ENCODE results near the gene CTNNAL1. TPM values are rescaled to one million over a fixed set of nuclear protein-coding genes. Genes with fewer than 3 reads are reported as not detected.

CTNNAL1 gene
- total RNA-seq, 2 experiments from 2014 or later: 4.9 to 5.3 TPM

DNA sequence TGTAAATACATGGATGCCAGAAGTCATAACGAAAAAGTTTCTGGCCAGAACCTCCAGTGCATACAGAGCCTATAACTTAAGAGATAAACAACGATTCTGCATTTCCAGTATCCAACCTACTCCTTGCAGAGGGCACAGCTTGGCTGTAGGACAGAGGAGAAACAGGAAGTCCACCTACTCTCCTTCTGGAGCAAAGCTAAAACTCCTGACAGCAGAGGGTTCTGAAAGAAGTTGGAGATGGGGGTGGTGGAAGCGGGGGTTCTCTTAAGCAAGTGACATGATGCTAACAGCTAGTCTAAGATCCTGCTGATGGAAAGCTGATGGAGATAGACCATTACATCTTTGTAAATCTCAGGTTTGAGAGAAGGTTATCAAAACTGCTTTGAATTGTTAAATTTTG is 35.5 kb upstream of the CTNNAL1 start:
- Mint-ChIP-seq H3K36me3 (ENCODE audit: low read depth) (peaks cover 98% of the 10 kb centered on the region), H3K4me3 (no peak overlapping the region), H3K9me3 (peaks cover 3% of the 10 kb centered on the region), H3K4me1 (ENCODE audit: low read depth) (no peaks in the 10 kb centered on the region), H3K27me3 (no peaks in the 10 kb centered on the region), H3K27ac (no peak overlapping the region)
- ChIA-PET POLR2A (no interaction called here), CTCF (no interaction called here)
- DNase-seq: no peak
- TF ChIP-seq, protein P1, sequence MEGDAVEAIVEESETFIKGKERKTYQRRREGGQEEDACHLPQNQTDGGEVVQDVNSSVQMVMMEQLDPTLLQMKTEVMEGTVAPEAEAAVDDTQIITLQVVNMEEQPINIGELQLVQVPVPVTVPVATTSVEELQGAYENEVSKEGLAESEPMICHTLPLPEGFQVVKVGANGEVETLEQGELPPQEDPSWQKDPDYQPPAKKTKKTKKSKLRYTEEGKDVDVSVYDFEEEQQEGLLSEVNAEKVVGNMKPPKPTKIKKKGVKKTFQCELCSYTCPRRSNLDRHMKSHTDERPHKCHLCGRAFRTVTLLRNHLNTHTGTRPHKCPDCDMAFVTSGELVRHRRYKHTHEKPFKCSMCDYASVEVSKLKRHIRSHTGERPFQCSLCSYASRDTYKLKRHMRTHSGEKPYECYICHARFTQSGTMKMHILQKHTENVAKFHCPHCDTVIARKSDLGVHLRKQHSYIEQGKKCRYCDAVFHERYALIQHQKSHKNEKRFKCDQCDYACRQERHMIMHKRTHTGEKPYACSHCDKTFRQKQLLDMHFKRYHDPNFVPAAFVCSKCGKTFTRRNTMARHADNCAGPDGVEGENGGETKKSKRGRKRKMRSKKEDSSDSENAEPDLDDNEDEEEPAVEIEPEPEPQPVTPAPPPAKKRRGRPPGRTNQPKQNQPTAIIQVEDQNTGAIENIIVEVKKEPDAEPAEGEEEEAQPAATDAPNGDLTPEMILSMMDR (IDR thresholded peaks at IDR 0.05): no peak
- Histone ChIP-seq H3K27me3 (ENCODE audit: control insufficient read depth in 1 of 2, insufficient read depth in 2 of 2, low read length in 2 of 2) (no peaks in the 10 kb centered on the region), H3K36me3 (ENCODE audit: insufficient read depth, low read length) (peaks cover 86% of the 10 kb centered on the region), H3K4me3 (ENCODE audit: low read length) (no peak overlapping the region), H3K27ac (ENCODE audit: low read depth in 1 of 2, low read length in 2 of 2) (no peak overlapping the region), H3K9me3 (ENCODE audit: control insufficient read depth in 1 of 2, insufficient read depth in 1 of 2, low read length in 2 of 2) (no peaks in the 10 kb centered on the region), H3K4me1 (ENCODE audit: insufficient read depth, low read length) (no peaks in the 10 kb centered on the region)
- intact Hi-C loops (cut with DNase I, micrococcal nuclease): loop anchor here in 1 of 2 experiments (5.0 kb wide), 1 partner anchor 38 kb away; no protein-coding TSS in a partner anchor
- no peak for ATAC-seq (ENCODE audit: poor library complexity)

DNA sequence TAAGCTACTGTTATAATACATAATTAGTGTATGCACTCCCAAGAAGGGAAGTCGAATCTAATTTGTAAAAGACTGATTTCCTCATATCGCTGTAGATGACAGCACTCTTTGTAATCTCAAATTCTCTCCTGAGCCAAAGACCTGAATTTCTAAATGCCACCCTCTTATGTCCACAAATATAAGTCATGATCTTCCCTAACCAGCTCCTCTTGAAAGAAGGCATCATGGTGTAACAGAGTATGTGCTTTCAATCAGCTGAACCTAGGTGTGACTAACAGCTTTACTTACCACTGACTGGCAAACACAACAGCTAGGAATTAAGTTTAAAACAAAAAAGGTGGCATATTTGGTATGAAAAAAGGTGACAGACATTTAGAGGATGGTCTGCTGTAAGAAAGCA is 34.0 kb upstream of the CTNNAL1 start:
- no peaks in the 10 kb centered on the region for H3K27me3 ChIP-seq (ENCODE audit: control insufficient read depth in 1 of 2, insufficient read depth in 2 of 2, low read length in 2 of 2)
- Mint-ChIP-seq H3K27ac (no peak overlapping the region), H3K4me1 (ENCODE audit: low read depth) (no peaks in the 10 kb centered on the region), H3K36me3 (ENCODE audit: low read depth) (peaks cover 98% of the 10 kb centered on the region), H3K9me3 (peaks cover 3% of the 10 kb centered on the region), H3K4me3 (no peak overlapping the region), H3K27me3 (no peaks in the 10 kb centered on the region)
- H3K9me3 ChIP-seq (ENCODE audit: control insufficient read depth in 1 of 2, insufficient read depth in 1 of 2, low read length in 2 of 2): no peaks in the 10 kb centered on the region
- TF ChIP-seq, protein P1 (IDR thresholded peaks at IDR 0.05): no peak
- H3K36me3 ChIP-seq (ENCODE audit: insufficient read depth, low read length): peaks cover 83% of the 10 kb centered on the region
- no peak overlapping the region for H3K27ac ChIP-seq (ENCODE audit: low read depth in 1 of 2, low read length in 2 of 2)
- DNase-seq: no peak
- no peak for ATAC-seq (ENCODE audit: poor library complexity)
- ChIA-PET CTCF (interaction anchor here (0.6 kb wide), 1 partner anchor 60 kb away, joined by 4 read pairs; no protein-coding TSS in a partner anchor), POLR2A (interaction anchor here (1.2 kb wide), 1 partner anchor 25 kb away, joined by 3 read pairs; no protein-coding TSS in a partner anchor)
- H3K4me3 ChIP-seq (ENCODE audit: low read length): no peak overlapping the region
- intact Hi-C loops (cut with DNase I, micrococcal nuclease): loop anchor here in 1 of 2 experiments (5.0 kb wide), 1 partner anchor 40 kb away; no protein-coding TSS in a partner anchor
- H3K4me1 ChIP-seq (ENCODE audit: insufficient read depth, low read length): no peaks in the 10 kb centered on the region

DNA sequence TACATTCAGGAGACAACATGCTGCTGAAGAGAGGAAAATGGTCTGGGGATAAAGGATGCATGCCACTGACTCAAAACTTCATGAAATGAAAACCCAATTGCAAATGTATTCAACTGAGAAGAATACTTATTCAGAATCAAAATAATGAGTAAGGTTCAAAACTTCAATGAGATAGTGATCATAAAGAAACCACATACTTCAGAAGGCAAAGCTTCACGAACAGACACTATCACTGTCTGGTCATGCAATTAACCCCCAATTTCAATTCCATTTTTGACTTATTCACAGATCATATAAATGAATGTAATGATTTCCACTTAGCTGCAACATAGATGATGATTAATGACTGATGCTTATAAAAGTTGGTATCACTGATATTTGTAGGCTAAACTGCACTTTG is 33.0 kb upstream of the CTNNAL1 start:
- peaks cover 73% of the 10 kb centered on the region for H3K36me3 ChIP-seq (ENCODE audit: insufficient read depth, low read length)
- Mint-ChIP-seq H3K9me3 (peaks cover 3% of the 10 kb centered on the region), H3K36me3 (ENCODE audit: low read depth) (peaks cover 97% of the 10 kb centered on the region), H3K4me1 (ENCODE audit: low read depth) (no peaks in the 10 kb centered on the region), H3K27ac (no peak overlapping the region), H3K27me3 (no peaks in the 10 kb centered on the region), H3K4me3 (no peak overlapping the region)
- H3K4me3 ChIP-seq (ENCODE audit: low read length): no peak overlapping the region
- DNase-seq: no peak
- H3K27me3 ChIP-seq (ENCODE audit: control insufficient read depth in 1 of 2, insufficient read depth in 2 of 2, low read length in 2 of 2): no peaks in the 10 kb centered on the region
- H3K9me3 ChIP-seq (ENCODE audit: control insufficient read depth in 1 of 2, insufficient read depth in 1 of 2, low read length in 2 of 2): no peaks in the 10 kb centered on the region
- H3K27ac ChIP-seq (ENCODE audit: low read depth in 1 of 2, low read length in 2 of 2): no peak overlapping the region
- ChIA-PET CTCF (interaction anchor here (1.0 kb wide), 1 partner anchor 19 kb away, joined by 3 read pairs; no protein-coding TSS in a partner anchor), POLR2A (no interaction called here)
- intact Hi-C loops (cut with DNase I, micrococcal nuclease): loop anchor here in 1 of 2 experiments (5.0 kb wide), 1 partner anchor 41 kb away; no protein-coding TSS in a partner anchor
- TF ChIP-seq, protein P1 (IDR thresholded peaks at IDR 0.05): no peak
- ATAC-seq (ENCODE audit: poor library complexity): no peak
- H3K4me1 ChIP-seq (ENCODE audit: insufficient read depth, low read length): no peaks in the 10 kb centered on the region
